Lung (tissue), 12 donors: Measurements from ENCODE around the gene HMGN4. TPM values are rescaled to one million over a fixed set of nuclear protein-coding genes. Genes with fewer than 3 reads are reported as not detected.

ENCODE experiments used
- ATAC-seq: fragments of 200-7000 bp; cut with Tn5 transposase; one replicate; pipeline ENCODE4 v1.9.1; 2020; ENCODE audit warnings: moderate number of reproducible peaks; ENCODE audit not compliant: insufficient read depth, low FRiP score
- DNase-seq, 3 donors: peaks; one replicate each; pipeline ENCODE4 v3.0.0-alpha.2; 2013 to 2017
- H3K27ac ChIP-seq, 2 donors: one replicate each; pipeline ENCODE4 v1.5.1; 2013; ENCODE audit warnings: mild to moderate bottlenecking in 2 of 2, moderate library complexity in 2 of 2, control low read depth in 1 of 2, inconsistent platforms in 1 of 2, low read depth in 1 of 2, low read length in 1 of 2
- H3K27me3 ChIP-seq, 3 donors: one replicate each; pipeline ENCODE4 v1.5.1; 2013; ENCODE audit warnings: low read length in 2 of 3; ENCODE audit not compliant: control insufficient read depth in 3 of 3, insufficient read depth in 3 of 3
- H3K36me3 ChIP-seq, 4 donors: one replicate each; pipeline ENCODE4 v1.5.1; 2013; ENCODE audit warnings: low read length in 4 of 4, mild to moderate bottlenecking in 1 of 4, moderate library complexity in 1 of 4; ENCODE audit not compliant: control insufficient read depth in 4 of 4, insufficient read depth in 4 of 4
- H3K4me1 ChIP-seq, 5 donors: one replicate each; pipeline ENCODE4 v1.5.1; 2013; ENCODE audit warnings: low read length in 5 of 5, mild to moderate bottlenecking in 2 of 5, moderate library complexity in 1 of 5; ENCODE audit not compliant: control insufficient read depth in 5 of 5, insufficient read depth in 5 of 5
- H3K4me3 ChIP-seq: one replicate; pipeline ENCODE4 v1.5.1; 2013; ENCODE audit warnings: mild to moderate bottlenecking, control low read depth, moderate library complexity
- H3K9ac ChIP-seq, 2 donors: one replicate each; pipeline ENCODE4 v1.5.1; 2013; ENCODE audit warnings: low read length in 2 of 2, control low read depth in 1 of 2; ENCODE audit not compliant: insufficient read depth in 1 of 2
- H3K9me3 ChIP-seq, 4 donors: one replicate each; pipeline ENCODE4 v1.5.1; 2013; ENCODE audit warnings: low read length in 3 of 4, mild to moderate bottlenecking in 1 of 4, moderate library complexity in 1 of 4; ENCODE audit not compliant: control insufficient read depth in 4 of 4, insufficient read depth in 3 of 4
- CTCF ChIP-seq: IDR thresholded peaks from 2 replicates; pipeline ENCODE4 v1.5.1; 2012; ENCODE audit warnings: mild to moderate bottlenecking; ENCODE audit errors: control extremely low read depth, extremely low read depth
- WGBS, 2 donors: extraction: QIAGEN DNeasy Blood & Tissue Kit; methylation state at CpG; one replicate each; pipeline ENCODE4 v1.1.7; 2013; 5-methylcytosine and 5-hydroxymethylcytosine counted together
- polyA plus RNA-seq, 2 donors: library from polyadenylated mRNA; stranded (reverse); fragments of 200-250 nt; gene quantifications; one replicate each; pipeline ENCODE4 v1.2.1, GENCODE V29; 2013
- total RNA-seq, 2 donors: library from RNA; depleted of rRNA in 1 of 2; stranded (reverse); fragments of >200 nt in 1 of 2; gene quantifications; one replicate each; pipeline ENCODE4 v1.2.1, GENCODE V29; 2014 to 2021
- donor health status: control.
- donor health status: control.
- donor health status: Bipolar disorder and iron deficiency.
- donor health status: healthy.
- donor health status: DM: yes; HTN: yes; CAD: no.

Gene HMGN4
- total and polyA plus RNA-seq, 4 donors: 16.1 to 73.3 (median 54.2) TPM

DNA sequence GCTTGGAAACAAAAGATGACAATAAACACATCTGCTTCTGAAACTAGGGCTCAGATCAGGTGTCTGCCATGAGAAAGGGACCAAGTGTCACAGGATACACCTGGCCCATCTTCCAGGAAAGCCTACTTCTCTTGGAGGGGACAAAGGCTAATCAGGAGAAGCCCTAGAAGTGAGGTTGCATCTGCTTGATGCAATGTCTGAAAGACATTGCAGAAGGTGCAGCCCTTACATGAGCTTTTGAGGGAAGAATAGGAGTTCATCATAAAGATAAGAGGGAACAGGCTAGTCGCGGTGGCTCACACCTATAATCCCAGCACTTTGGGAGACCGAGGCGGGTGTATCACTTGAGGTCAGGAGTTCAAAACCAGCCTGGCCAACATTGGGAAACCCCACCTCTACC is 40.6 kb upstream of the HMGN4 start:
- 77 to 93% methylated on average over 4 of the region's 4 CpGs for WGBS, 2 donors
- Histone ChIP-seq H3K27me3 (peaks cover 0 to 24% (median 18%) of the 10 kb centered on the region in 3 donors), H3K9ac (no peak overlapping the region), H3K4me1 (peaks cover 0 to 5% (median 2%) of the 10 kb centered on the region in 5 donors), H3K4me3 (no peak overlapping the region), H3K9me3 (no peaks in the 10 kb centered on the region), H3K27ac (no peak overlapping the region), H3K36me3 (no peaks in the 10 kb centered on the region)
- TF ChIP-seq CTCF: no peak
- ATAC-seq: no peak
- DNase-seq: no peak

- H3K4me1 ChIP-seq: peaks cover 0 to 5% (median 2%) of the 10 kb centered on the region in 5 donors
- 47 to 56% methylated on average over 2 of the region's 2 CpGs for WGBS, 2 donors
- DNase-seq: no peak
Observed at GRCh38 chr6:26500102-26500501, 38.1 kb upstream of the HMGN4 start, which contains the start of gene BTN1A1. BTN1A1 (plus strand) TSS chr6:26500303; CDS start chr6:26501287, 984 bp downstream.

GRCh38 chr6:26501482-26501986 is 36.6 kb upstream of the HMGN4 start:
- no peak overlapping the region for H3K4me3 ChIP-seq
- peaks cover 4 to 28% (median 21%) of the 10 kb centered on the region in 3 donors for H3K27me3 ChIP-seq
- 7 to 10% methylated on average over 49 of the region's 49 CpGs for WGBS, 2 donors
- H3K36me3 ChIP-seq: no peaks in the 10 kb centered on the region
- no peak overlapping the region for H3K27ac ChIP-seq
- TF ChIP-seq CTCF: no peak
- peak; percentile 48 to 55 (median 54) for DNase-seq
- peak; percentile 27 for ATAC-seq
- H3K9me3 ChIP-seq: no peaks in the 10 kb centered on the region
- H3K9ac ChIP-seq: no peak overlapping the region
- H3K4me1 ChIP-seq: peaks cover 0 to 5% (median 2%) of the 10 kb centered on the region in 5 donors

More at GRCh38 chr6:26500102-26500501, 38.1 kb upstream of the HMGN4 start, which contains the start of gene BTN1A1:
- Histone ChIP-seq H3K4me3 (no peak within 1 kb of the TSS), H3K9me3 (no peaks in the 10 kb centered on the region), H3K27ac (no peak within 1 kb of the TSS), H3K9ac (no peak within 1 kb of the TSS), H3K27me3 (peaks cover 4 to 28% (median 21%) of the 10 kb centered on the region in 3 donors), H3K36me3 (no peaks in the 10 kb centered on the region)
- TF ChIP-seq CTCF: no peak
- no peak for ATAC-seq

DNA sequence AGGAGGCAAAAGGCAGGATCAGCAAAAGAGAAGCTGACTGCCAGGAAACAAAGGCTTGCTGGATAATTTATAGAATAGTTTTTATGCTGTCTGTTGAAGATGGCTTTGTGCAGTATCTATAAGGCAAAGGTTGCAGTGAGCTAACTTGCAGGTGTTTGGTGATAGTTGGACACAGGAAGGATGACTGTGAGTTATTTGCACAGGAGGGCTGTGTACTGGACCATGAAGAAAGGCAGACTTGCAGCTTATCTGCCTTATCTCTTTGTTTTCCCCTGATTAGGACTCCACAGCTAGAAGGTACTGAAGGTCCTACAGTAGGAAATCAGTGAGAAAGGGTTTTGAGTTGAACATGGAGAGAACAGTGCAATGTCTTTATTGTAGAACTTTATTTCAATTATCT is 36.0 kb upstream of the HMGN4 start:
- TF ChIP-seq CTCF: no peak
- H3K27me3 ChIP-seq: peaks cover 4 to 28% (median 21%) of the 10 kb centered on the region in 3 donors
- no peak overlapping the region for H3K27ac ChIP-seq
- H3K36me3 ChIP-seq: no peaks in the 10 kb centered on the region
- H3K4me1 ChIP-seq: peaks cover 0 to 5% (median 2%) of the 10 kb centered on the region in 5 donors
- no peak for ATAC-seq
- H3K9ac ChIP-seq: no peak overlapping the region
- peak in 1 of 3 donors; percentile 15 for DNase-seq
- H3K9me3 ChIP-seq: no peaks in the 10 kb centered on the region
- no peak overlapping the region for H3K4me3 ChIP-seq
